Suprapubic skin (tissue), 4 donors: ENCODE measurements around the gene MGAT5B. TPM values are rescaled to one million over a fixed set of nuclear protein-coding genes. Genes with fewer than 3 reads are reported as not detected.

ENCODE experiments used
- DNase-seq, 2 donors: peaks; one replicate each; pipeline ENCODE4 v3.0.0-alpha.2; 2019; ENCODE audit warnings: low spot score in 2 of 2
- H3K27ac ChIP-seq: fragments of 200-600 bp; sonication (generic); one replicate; pipeline ENCODE4 v1.5.1; 2019
- H3K27me3 ChIP-seq: fragments of 200-600 bp; sonication (generic); one replicate; pipeline ENCODE4 v1.5.1; 2019
- H3K36me3 ChIP-seq: fragments of 200-600 bp; sonication (generic); one replicate; pipeline ENCODE4 v1.5.1; 2019
- H3K4me1 ChIP-seq: fragments of 200-600 bp; sonication (generic); one replicate; pipeline ENCODE4 v1.5.1; 2019
- H3K4me3 ChIP-seq: fragments of 200-600 bp; sonication (generic); one replicate; pipeline ENCODE4 v1.5.1; 2019; ENCODE audit warnings: mild to moderate bottlenecking
- H3K9me3 ChIP-seq: fragments of 200-600 bp; sonication (generic); one replicate; pipeline ENCODE4 v1.5.1; 2019
- CTCF ChIP-seq, 2 donors: fragments of 200-600 bp in 1 of 2; fragments of 450-650 bp in 1 of 2; sonication (generic) in 1 of 2; IDR thresholded peaks; one replicate each; pipeline ENCODE4 v1.5.1; 2016 to 2019; ENCODE audit warnings: antibody characterized with exemption in 2 of 2, mild to moderate bottlenecking in 1 of 2, moderate library complexity in 1 of 2
- EP300 ChIP-seq: sonication (generic); formaldehyde crosslinking; IDR thresholded peaks from one replicate; pipeline ENCODE4 v1.6.1; 2017; ENCODE audit warnings: antibody characterized with exemption
- POLR2A ChIP-seq, 2 donors: fragments of 450-650 bp; IDR thresholded peaks; one replicate each; pipeline ENCODE4 v1.6.1; 2017; ENCODE audit warnings: antibody characterized with exemption in 2 of 2, mild to moderate bottlenecking in 2 of 2, moderate library complexity in 2 of 2
- POLR2AphosphoS5 ChIP-seq, 3 donors: sonication (generic); formaldehyde crosslinking; IDR thresholded peaks; one replicate each; pipeline ENCODE4 v1.6.1; 2017; ENCODE audit warnings: antibody characterized with exemption in 3 of 3
- WGBS: methylation state at CpG from one replicate; pipeline ENCODE4 v1.1.5; 2018; 5-methylcytosine and 5-hydroxymethylcytosine counted together
- total RNA-seq, 4 donors: library from RNA; depleted of rRNA; stranded (reverse); fragments of >200 nt; gene quantifications; one replicate each; pipeline ENCODE4 v1.1.0, GENCODE V29; 2016

MGAT5B gene
- total RNA-seq, 4 donors from 2014 or later: 0.26 to 0.72 (median 0.30) TPM; not detected in 1

- DNase-seq: no peak
- H3K27ac ChIP-seq: no peak overlapping the region
- H3K4me3 ChIP-seq: no peak overlapping the region
- no peaks in the 10 kb centered on the region for H3K9me3 ChIP-seq
- TF ChIP-seq POLR2A (IDR thresholded peaks at IDR 0.05) (no peak), CTCF (IDR thresholded peaks at IDR 0.05) (no peak), POLR2AphosphoS5 (IDR thresholded peaks at IDR 0.05) (no peak), EP300 (no peak)
- no peaks in the 10 kb centered on the region for H3K36me3 ChIP-seq
- WGBS: 87% methylated on average over 15 of the region's 15 CpGs
- no peaks in the 10 kb centered on the region for H3K4me1 ChIP-seq
- peaks cover 42% of the 10 kb centered on the region for H3K27me3 ChIP-seq
Observed at GRCh38 chr17:76981545-76982295, 113.5 kb downstream of the MGAT5B start.

GRCh38 chr17:76982408-76983074 is 114.3 kb downstream of the MGAT5B start:
- H3K27me3 ChIP-seq: peaks cover 45% of the 10 kb centered on the region
- TF ChIP-seq POLR2AphosphoS5 (IDR thresholded peaks at IDR 0.05): no peak
- no peaks in the 10 kb centered on the region for H3K4me1 ChIP-seq
- DNase-seq: no peak
- no peaks in the 10 kb centered on the region for H3K9me3 ChIP-seq
- H3K27ac ChIP-seq: no peak overlapping the region
- no peak overlapping the region for H3K4me3 ChIP-seq
- WGBS: 65% methylated on average over 10 of the region's 10 CpGs
- H3K36me3 ChIP-seq: no peaks in the 10 kb centered on the region

- Histone ChIP-seq H3K36me3 (no peaks in the 10 kb centered on the region), H3K27ac (no peak overlapping the region), H3K4me3 (no peak overlapping the region), H3K4me1 (no peaks in the 10 kb centered on the region), H3K9me3 (no peaks in the 10 kb centered on the region), H3K27me3 (peaks cover 48% of the 10 kb centered on the region)
- 45% methylated on average over 17 of the region's 17 CpGs for WGBS
- DNase-seq: no peak
- TF ChIP-seq EP300: no peak
- no peak for TF ChIP-seq POLR2A (IDR thresholded peaks at IDR 0.05)
- no peak for TF ChIP-seq POLR2AphosphoS5 (IDR thresholded peaks at IDR 0.05)
- TF ChIP-seq CTCF (IDR thresholded peaks at IDR 0.05): no peak
Observed at GRCh38 chr17:76983075-76983775, 115.0 kb downstream of the MGAT5B start.

GRCh38 chr17:76986365-76986764 is 118.2 kb downstream of the MGAT5B start:
- no peak for DNase-seq
- Histone ChIP-seq H3K4me1 (no peaks in the 10 kb centered on the region), H3K36me3 (no peaks in the 10 kb centered on the region), H3K27ac (no peak overlapping the region), H3K9me3 (no peaks in the 10 kb centered on the region), H3K27me3 (peaks cover 48% of the 10 kb centered on the region), H3K4me3 (no peak overlapping the region)
- TF ChIP-seq POLR2A (IDR thresholded peaks at IDR 0.05) (no peak), EP300 (no peak), CTCF (IDR thresholded peaks at IDR 0.05) (no peak), POLR2AphosphoS5 (IDR thresholded peaks at IDR 0.05) (no peak)
- WGBS: 65% methylated on average over 3 of the region's 8 CpGs

GRCh38 chr17:76987486-76988093 is 119.4 kb downstream of the MGAT5B start:
- DNase-seq: no peak
- Histone ChIP-seq H3K4me1 (no peaks in the 10 kb centered on the region), H3K27ac (no peak overlapping the region), H3K36me3 (no peaks in the 10 kb centered on the region), H3K9me3 (no peaks in the 10 kb centered on the region), H3K27me3 (peaks cover 46% of the 10 kb centered on the region), H3K4me3 (no peak overlapping the region)
- TF ChIP-seq CTCF (IDR thresholded peaks at IDR 0.05) (no peak), EP300 (no peak), POLR2A (IDR thresholded peaks at IDR 0.05) (no peak), POLR2AphosphoS5 (IDR thresholded peaks at IDR 0.05) (no peak)
- 77% methylated on average over 9 of the region's 15 CpGs for WGBS
